Measurements from ENCODE around the gene ZNF761.
A peak's percentile ranks its signal among the peaks of the same experiment; 100 is the strongest.
"Not testable (repeated sequence)": the region's sequence is repeated elsewhere in the genome, so short reads cannot be mapped to it uniquely, and the experiment has no call there.

The ZNF761 gene

DNA sequence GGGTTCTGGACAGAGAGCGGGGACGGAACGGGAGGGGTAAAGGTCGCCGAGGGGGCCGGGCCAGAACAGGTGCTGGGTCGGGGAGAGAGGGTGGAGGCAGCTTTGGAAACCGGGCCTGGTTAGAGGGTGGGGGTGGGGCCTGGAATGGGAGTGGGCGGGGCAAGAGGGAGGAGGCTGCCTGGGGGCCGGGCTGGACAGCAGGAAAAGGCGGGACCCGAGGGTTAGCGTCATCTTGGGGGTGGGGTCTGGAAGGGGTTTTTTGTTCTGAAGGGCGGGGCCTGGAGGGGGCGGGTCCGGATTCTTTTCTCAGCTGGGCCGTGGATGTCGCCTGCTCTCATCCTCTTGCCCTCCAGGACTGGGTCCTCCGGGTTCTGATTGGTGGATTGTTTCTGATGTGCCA, 31.5 kb downstream of the ZNF761 start:
- no peak overlapping the region for H3K4me3 ChIP-seq (ENCODE audit: low read depth, low read length)
- TF ChIP-seq CTCF (IDR thresholded peaks at IDR 0.05; ENCODE audit: insufficient read depth, low read depth, low read length, missing control alignments) = no peak
- DNase-seq (ENCODE audit: low read depth) = no peak

DNA sequence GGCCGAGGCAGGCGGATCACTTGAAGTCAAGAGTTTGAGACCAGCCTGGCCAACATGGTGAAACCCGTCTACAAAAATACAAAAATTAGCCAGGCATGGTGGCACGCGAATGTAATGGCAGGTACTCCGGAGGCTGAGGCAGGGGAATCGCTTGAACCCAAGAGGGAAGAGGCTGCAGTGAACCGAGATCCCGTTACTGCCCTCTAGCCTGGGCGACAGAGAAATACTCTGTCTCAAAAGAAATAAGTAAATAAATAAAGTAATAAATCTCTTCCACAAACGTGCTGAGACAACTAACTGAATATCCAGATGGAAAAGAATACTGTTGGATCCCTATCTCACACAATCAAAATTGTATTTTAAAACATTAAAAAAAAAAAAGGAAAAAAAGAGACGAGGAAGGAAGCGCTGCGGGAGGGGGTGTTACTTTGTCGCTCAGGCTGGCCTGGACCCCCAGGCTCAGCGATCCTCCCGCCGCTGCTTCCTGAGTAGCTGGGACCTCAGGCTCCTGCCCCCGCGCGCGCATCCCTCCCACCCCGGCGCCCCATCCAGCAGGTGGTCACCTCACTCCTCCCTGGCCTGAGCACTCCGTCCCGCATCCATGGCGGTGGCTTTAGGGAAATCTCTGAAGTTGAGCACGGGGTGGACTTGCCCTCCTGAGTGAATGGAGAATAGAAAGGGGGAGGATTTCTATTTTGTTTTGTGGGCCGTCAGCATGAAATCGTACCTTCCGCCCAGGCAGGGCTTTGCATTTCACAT, 35.1 kb downstream of the ZNF761 start:
- TF ChIP-seq CTCF (IDR thresholded peaks at IDR 0.05; ENCODE audit: insufficient read depth, low read depth, low read length, missing control alignments) = no peak
- H3K4me3 ChIP-seq (ENCODE audit: low read depth, low read length) = peak overlapping the region; percentile 75
- DNase-seq (ENCODE audit: low read depth) = no peak

DNA sequence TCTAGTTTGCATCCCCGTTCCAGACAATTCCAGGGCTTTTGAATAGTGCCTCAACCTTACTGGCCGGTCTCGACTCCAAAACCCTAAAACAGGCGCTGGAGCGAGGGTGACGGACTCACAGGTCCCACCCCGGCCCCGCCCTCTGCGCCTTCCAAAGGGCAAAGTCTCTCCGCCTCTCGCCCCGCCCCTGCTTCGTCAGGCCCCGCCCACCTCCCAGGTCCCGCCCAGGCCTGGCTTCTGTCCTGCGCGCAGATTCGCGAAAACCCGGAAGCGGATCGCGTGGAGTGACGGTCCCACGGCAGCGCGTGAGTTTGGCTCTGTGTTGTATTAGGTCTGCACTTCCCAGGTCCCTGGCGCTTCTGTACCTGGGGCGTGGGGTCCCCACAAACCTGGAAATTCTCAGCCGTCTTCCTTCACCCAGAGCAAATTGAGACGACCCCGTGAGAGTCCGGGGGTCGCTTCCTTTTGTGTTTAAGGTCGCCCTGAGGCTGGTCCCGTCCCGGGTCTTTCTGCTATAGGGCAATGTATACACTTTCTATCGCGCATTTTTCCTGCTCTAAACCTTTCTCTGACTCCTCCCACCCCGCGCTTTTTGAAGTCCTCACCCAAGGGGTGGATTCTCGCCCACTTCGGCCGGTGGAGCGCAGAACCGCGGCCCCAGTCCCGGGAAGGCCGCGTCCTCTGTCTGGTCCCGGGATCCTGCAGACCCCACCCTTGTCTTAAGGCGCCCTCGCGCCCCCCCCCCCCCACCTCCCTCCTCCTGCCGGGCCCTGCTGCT, 35.9 kb downstream of the ZNF761 start, which contains the start of gene ZNF813:
TSS of gene ZNF813 (plus strand) at position 249 of the 778 bp plus-strand sequence. CDS start 16,090 bp downstream, outside the sequence.
- peak within 1 kb of the TSS; percentile 75 for H3K4me3 ChIP-seq (ENCODE audit: low read depth, low read length)
- TF ChIP-seq CTCF (IDR thresholded peaks at IDR 0.05; ENCODE audit: insufficient read depth, low read depth, low read length, missing control alignments) = no peak
- peak; percentile 92 for DNase-seq (ENCODE audit: low read depth)

DNA sequence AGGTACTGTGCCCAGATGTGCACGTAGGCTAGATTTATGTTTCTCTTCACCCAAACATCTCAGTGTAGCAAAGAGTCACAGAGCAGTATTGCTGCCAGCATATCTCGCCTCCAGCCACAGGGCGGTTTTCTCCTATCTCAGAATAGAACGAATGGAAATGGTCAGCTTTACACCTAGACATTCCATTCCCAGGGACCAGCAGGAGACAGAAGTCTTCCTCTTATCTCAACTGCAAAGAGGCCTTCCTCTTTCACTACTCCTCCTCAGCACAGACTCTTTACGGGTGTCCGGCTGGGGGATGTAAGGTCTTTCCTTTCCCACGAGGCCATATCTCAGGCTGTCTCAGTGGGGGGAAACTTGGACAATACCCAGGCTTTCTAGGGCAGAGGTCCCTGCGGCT, 36.8 kb downstream of the ZNF761 start:
- not testable (repeated sequence) for H3K4me3 ChIP-seq (ENCODE audit: low read depth, low read length); DNase-seq (ENCODE audit: low read depth)

- no peak for TF ChIP-seq CTCF (IDR thresholded peaks at IDR 0.05; ENCODE audit: insufficient read depth, low read depth, low read length, missing control alignments)
- H3K4me3 ChIP-seq (ENCODE audit: low read depth, low read length) = no peak overlapping the region
- DNase-seq (ENCODE audit: low read depth) = no peak
Measured at GRCh38 chr19:53471916-53472315, 40.1 kb downstream of the ZNF761 start.

- H3K4me3 ChIP-seq (ENCODE audit: low read depth, low read length); DNase-seq (ENCODE audit: low read depth): not testable (repeated sequence)
Measured at GRCh38 chr19:53474832-53475231, 43.0 kb downstream of the ZNF761 start.

DNA sequence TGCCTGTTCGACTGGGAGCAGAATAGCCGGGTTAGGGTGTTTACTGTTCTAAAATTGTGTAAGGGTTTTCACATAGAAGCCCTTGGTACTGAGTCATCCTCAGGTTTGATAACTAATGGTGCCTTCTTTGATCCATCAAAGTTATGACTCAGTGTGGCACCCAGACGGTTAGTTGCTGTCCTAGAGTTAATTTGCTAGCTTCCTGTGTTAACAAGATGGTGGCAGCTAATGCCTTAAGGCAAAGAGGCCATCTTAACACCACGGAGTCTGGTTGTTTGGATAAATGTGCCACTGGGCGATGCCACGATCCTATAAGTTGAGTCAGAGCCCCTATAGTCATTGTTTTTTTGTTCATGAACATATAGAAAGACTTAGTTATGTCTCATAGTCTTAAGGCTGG, 43.7 kb downstream of the ZNF761 start:
- not testable (repeated sequence) for DNase-seq (ENCODE audit: low read depth); H3K4me3 ChIP-seq (ENCODE audit: low read depth, low read length)

DNA sequence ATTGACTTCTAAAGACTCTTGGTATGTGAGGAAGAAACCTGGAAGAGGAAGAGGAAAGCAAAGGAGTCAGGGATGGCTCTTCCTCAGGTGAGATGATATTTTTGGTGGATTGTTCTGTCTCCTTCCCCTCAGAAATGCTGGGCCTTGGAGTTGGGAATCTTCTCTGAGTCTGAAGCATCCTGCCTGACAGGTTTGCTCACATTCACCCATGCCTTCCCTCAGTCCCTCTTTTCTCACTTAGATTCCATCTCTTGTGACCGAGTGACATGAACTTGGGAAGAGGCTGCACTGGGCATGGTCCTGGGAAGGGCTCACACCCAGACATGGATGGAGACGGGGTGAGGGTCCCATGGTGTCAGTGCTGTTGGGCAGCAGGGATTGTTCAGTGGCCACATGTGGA, 52.0 kb downstream of the ZNF761 start:
- not testable (repeated sequence) for H3K4me3 ChIP-seq (ENCODE audit: low read depth, low read length); DNase-seq (ENCODE audit: low read depth)

Measured in GM12865 (cell line).